GM12875 (cell line): ENCODE data around the gene SCAF8.
"Not testable (repeated sequence)": the region's sequence is repeated elsewhere in the genome, so short reads cannot be mapped to it uniquely, and the experiment has no call there.

Experiments used
- H3K4me3 ChIP-seq: one replicate; pipeline ENCODE4 v1.5.1; 2011; ENCODE audit warnings: low read depth, low read length, control low read depth
- CTCF ChIP-seq: IDR thresholded peaks from 2 replicates; pipeline ENCODE4 v1.5.1; 2011; ENCODE audit warnings: low read depth, mild to moderate bottlenecking, control low read depth, inconsistent platforms, low read length, moderate library complexity, borderline replicate concordance; ENCODE audit not compliant: insufficient read depth

Gene SCAF8

GRCh38 chr6:154766288-154766687 is 33.1 kb downstream of the SCAF8 start:
- no peak overlapping the region for H3K4me3 ChIP-seq
- TF ChIP-seq CTCF, result no peak

GRCh38 chr6:154767003-154767723 is 33.9 kb downstream of the SCAF8 start:
- TF ChIP-seq CTCF, result no peak
- no peak overlapping the region for H3K4me3 ChIP-seq

GRCh38 chr6:154768280-154768679 is 35.1 kb downstream of the SCAF8 start:
- no peak for TF ChIP-seq CTCF
- no peak overlapping the region for H3K4me3 ChIP-seq

- no peak for TF ChIP-seq CTCF
- no peak overlapping the region for H3K4me3 ChIP-seq
Observed at GRCh38 chr6:154773610-154774089, 40.4 kb downstream of the SCAF8 start.

GRCh38 chr6:154779157-154779556 is 45.9 kb downstream of the SCAF8 start:
- H3K4me3 ChIP-seq, result not testable (repeated sequence)

- H3K4me3 ChIP-seq, result no peak overlapping the region
- TF ChIP-seq CTCF, result no peak
Observed at GRCh38 chr6:154782193-154782592, 49.0 kb downstream of the SCAF8 start.

GRCh38 chr6:154783229-154783628 is 50.0 kb downstream of the SCAF8 start:
- TF ChIP-seq CTCF, result no peak
- H3K4me3 ChIP-seq, result no peak overlapping the region
